Gastrocnemius medialis (tissue), 4 donors: ENCODE results near the gene KRTAP5-3. TPM values are rescaled to one million over a fixed set of nuclear protein-coding genes. Genes with fewer than 3 reads are reported as not detected.

Experiments used
- ATAC-seq, 2 donors: fragments of 150-250 bp; one replicate each; pipeline ENCODE4 v1.9.1; 2016
- DNase-seq, 2 donors: peaks; one replicate each; pipeline ENCODE4 v3.0.0-alpha.2; 2019
- H3K27ac ChIP-seq, 4 donors: fragments of 200-600 bp; sonication (generic); 1 replicate in 1 of 4; 2 replicates in 3 of 4; pipeline ENCODE4 v1.5.1; 2016 to 2018; ENCODE audit warnings: mild to moderate bottlenecking in 2 of 4, moderate library complexity in 1 of 4
- H3K27me3 ChIP-seq, 3 donors: fragments of 200-600 bp; sonication (generic) in 2 of 3; 1 replicate in 1 of 3; 2 replicates in 2 of 3; pipeline versions ENCODE4 v1.5.1 to v1.6.0; 2016 to 2019; ENCODE audit warnings: mild to moderate bottlenecking in 1 of 3, moderate library complexity in 1 of 3
- H3K36me3 ChIP-seq, 2 donors: fragments of 200-600 bp; sonication (generic) in 1 of 2; one replicate each; pipeline ENCODE4 v1.5.1; 2017 to 2018
- H3K4me1 ChIP-seq, 2 donors: fragments of 200-600 bp; sonication (generic) in 1 of 2; one replicate each; pipeline ENCODE4 v1.5.1; 2016 to 2017; ENCODE audit warnings: mild to moderate bottlenecking in 2 of 2
- H3K4me3 ChIP-seq, 4 donors: fragments of 200-600 bp; sonication (generic) in 3 of 4; 1 replicate in 1 of 4; 2 replicates in 3 of 4; pipeline ENCODE4 v1.5.1; 2016 to 2019; ENCODE audit warnings: mild to moderate bottlenecking in 2 of 4
- H3K9me3 ChIP-seq, 3 donors: fragments of 200-600 bp; sonication (generic) in 2 of 3; 1 replicate in 1 of 3; 2 replicates in 2 of 3; pipeline ENCODE4 v1.5.1; 2016 to 2019
- POLR2A ChIP-seq, 2 donors: fragments of 450-650 bp; IDR thresholded peaks; one replicate each; pipeline ENCODE4 v1.6.1; 2017; ENCODE audit warnings: antibody characterized with exemption in 2 of 2, mild to moderate bottlenecking in 2 of 2, moderate library complexity in 2 of 2
- in situ Hi-C, 4 donors: fragments of 200-750 bp; cut with MboI; loops; one replicate each; pipeline versions ENCODE4 v1.15.0 to v1.8.0; 2017; ENCODE audit warnings: low sequenced_read_pairs in 4 of 4
- intact Hi-C: fragments of 100-400 bp; cut with DNase I; formaldehyde crosslinking; loops from one replicate; pipeline ENCODE4 v1.15.1; 2023; ENCODE audit warnings: low total_unique reads
- total RNA-seq, 4 donors: library from RNA; depleted of rRNA; stranded (reverse); fragments of >200 nt; gene quantifications; one replicate each; pipeline versions ENCODE4 v1.1.0 to v1.2.3, GENCODE V29; 2016
- TF ChIP-seq, protein P1 (sequence below), 5 experiments: fragments of 450-650 bp in 3 of 5; fragments of 200-600 bp in 2 of 5; sonication (generic) in 2 of 5; IDR thresholded peaks in 4 of 5; conservative IDR thresholded peaks in 1 of 5; 1 replicate in 4 of 5; 2 replicates in 1 of 5; pipeline ENCODE4 v1.5.1; 2016 to 2019; ENCODE audit warnings: antibody characterized with exemption in 5 of 5, mild to moderate bottlenecking in 3 of 5, moderate library complexity in 3 of 5

KRTAP5-3 gene
- total RNA-seq, 4 donors from 2014 or later, result not detected

DNA sequence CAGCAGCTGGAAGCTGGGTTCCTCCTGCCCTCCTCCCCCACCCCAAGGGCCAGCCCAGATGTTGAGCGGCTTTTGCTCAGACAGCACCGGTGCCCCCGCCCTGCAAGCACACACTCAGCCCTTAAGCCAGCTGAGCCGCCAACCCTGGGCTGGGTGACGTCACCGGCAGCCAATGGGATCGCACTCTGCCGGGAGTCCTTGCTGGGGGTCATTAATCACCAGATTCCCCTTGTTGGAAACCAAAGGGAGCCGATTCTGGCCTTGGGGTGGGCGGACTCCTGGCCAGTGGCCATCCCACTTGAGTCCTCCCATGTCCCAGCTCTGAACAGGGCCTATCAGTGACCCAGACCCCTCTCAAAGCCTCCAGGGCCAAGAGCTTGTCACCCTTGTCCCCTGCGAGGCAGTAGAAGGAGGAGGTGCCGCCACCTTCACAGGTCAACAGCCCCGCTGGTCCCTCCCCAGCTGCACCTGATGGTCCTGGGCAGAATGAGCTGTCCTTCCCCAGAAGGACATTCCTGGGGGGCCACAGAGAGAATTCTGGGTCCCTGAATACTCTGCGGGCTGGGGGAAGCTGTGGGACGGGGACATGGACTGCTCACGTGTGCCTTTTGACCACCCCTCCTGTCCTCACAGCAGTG lies 43.6 kb downstream of the KRTAP5-3 start:
- peaks cover 8 to 75% of the 10 kb centered on the region in 2 donors for H3K4me1 ChIP-seq
- no peak for DNase-seq
- intact Hi-C loops, result loop anchor here (5.0 kb wide), 1 partner anchor 183 kb away; no protein-coding TSS in a partner anchor
- peak overlapping the region in 3 of 4 donors; percentile 42 to 72 (median 51) for H3K27ac ChIP-seq
- in situ Hi-C loops, result no loop called here
- H3K36me3 ChIP-seq, result no peaks in the 10 kb centered on the region
- TF ChIP-seq, protein P1, sequence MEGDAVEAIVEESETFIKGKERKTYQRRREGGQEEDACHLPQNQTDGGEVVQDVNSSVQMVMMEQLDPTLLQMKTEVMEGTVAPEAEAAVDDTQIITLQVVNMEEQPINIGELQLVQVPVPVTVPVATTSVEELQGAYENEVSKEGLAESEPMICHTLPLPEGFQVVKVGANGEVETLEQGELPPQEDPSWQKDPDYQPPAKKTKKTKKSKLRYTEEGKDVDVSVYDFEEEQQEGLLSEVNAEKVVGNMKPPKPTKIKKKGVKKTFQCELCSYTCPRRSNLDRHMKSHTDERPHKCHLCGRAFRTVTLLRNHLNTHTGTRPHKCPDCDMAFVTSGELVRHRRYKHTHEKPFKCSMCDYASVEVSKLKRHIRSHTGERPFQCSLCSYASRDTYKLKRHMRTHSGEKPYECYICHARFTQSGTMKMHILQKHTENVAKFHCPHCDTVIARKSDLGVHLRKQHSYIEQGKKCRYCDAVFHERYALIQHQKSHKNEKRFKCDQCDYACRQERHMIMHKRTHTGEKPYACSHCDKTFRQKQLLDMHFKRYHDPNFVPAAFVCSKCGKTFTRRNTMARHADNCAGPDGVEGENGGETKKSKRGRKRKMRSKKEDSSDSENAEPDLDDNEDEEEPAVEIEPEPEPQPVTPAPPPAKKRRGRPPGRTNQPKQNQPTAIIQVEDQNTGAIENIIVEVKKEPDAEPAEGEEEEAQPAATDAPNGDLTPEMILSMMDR (IDR thresholded peaks at IDR 0.05 in 4 of 5, conservative IDR thresholded peaks at IDR 0.05 in 1 of 5), result no peak
- no peak for TF ChIP-seq POLR2A (IDR thresholded peaks at IDR 0.05)
- H3K4me3 ChIP-seq, result no peak overlapping the region
- ATAC-seq, result no peak
- H3K9me3 ChIP-seq, result no peaks in the 10 kb centered on the region
- H3K27me3 ChIP-seq, result no peaks in the 10 kb centered on the region

DNA sequence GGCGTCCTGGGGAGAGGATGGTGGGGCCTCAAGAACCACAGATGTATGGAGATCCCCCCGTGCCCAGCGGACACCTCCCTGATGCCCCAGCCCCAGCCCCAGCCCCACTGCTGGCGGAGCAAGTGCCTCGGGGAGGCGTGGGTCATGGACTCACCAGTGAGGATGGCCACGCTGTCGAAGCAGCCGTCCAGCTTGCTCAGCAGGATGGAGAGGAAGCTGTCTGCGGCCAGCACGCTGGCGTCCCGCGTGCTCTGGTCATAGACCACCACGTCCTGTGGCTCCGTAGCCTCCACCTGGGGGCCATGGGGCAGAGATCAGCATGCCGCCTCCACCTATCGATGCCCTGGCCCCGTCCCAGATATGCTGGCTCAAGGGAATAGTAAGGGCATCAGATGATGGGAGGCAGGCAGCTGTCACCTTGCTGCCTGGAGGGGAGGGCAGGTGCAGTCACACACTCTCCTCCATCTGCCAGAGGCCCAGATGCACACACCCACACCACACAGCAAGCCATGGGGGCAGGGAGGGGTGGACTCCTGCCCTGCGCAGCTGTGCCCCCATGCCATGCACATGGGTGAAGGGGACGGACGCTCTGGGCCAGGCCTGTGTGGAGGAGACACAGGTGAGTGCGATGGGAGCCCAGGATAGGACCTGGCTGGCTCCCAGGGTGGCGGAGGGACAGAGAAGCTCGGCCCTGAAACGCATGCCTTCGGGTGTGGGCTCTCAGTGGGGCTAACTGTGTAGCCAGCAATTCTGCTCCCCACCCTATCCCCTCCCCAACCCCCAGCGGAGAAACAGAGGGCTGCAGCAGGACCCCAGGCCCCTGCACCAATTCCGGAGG lies 44.3 kb downstream of the KRTAP5-3 start:
- Histone ChIP-seq H3K4me1 (peaks cover 14 to 74% of the 10 kb centered on the region in 2 donors), H3K36me3 (no peaks in the 10 kb centered on the region), H3K9me3 (no peaks in the 10 kb centered on the region), H3K4me3 (no peak overlapping the region), H3K27ac (peak overlapping the region in 2 of 4 donors; percentile 42 to 72), H3K27me3 (no peaks in the 10 kb centered on the region)
- no peak for TF ChIP-seq POLR2A (IDR thresholded peaks at IDR 0.05)
- TF ChIP-seq, protein P1 (IDR thresholded peaks at IDR 0.05 in 4 of 5, conservative IDR thresholded peaks at IDR 0.05 in 1 of 5), result no peak
- intact Hi-C loops, result no loop called here
- in situ Hi-C loops, result no loop called here
- ATAC-seq, result no peak
- no peak for DNase-seq

DNA sequence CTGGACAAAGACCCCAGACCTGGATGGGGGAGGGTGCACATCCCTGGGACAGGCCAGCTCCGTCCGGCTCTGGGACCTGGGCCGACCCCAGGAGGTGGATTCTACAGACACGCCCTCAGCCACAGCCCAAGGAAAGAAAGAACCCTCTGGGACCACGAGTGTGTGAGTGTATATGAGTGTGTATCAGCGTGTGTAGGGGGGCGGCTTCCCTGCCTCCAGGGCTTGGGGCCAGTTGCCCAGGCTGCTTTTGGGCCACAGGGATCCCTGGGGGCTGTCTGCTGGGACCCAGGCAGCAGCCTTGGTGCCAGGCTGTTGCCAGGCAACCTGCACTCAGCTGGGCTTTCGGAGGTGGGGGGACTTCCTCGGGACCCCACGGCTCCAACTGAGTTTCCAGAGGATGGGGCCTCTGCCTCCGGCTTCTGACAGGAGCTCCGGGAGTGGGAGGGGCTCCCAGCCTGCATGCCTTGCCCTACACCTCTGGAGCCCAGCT lies 45.1 kb downstream of the KRTAP5-3 start:
- Histone ChIP-seq H3K4me1 (peaks cover 21 to 74% of the 10 kb centered on the region in 2 donors), H3K9me3 (no peaks in the 10 kb centered on the region), H3K27ac (no peak overlapping the region), H3K27me3 (no peaks in the 10 kb centered on the region), H3K36me3 (no peaks in the 10 kb centered on the region), H3K4me3 (no peak overlapping the region)
- no peak for TF ChIP-seq POLR2A (IDR thresholded peaks at IDR 0.05)
- TF ChIP-seq, protein P1 (IDR thresholded peaks at IDR 0.05 in 4 of 5, conservative IDR thresholded peaks at IDR 0.05 in 1 of 5), result no peak
- intact Hi-C loops, result no loop called here
- in situ Hi-C loops, result no loop called here
- DNase-seq, result no peak
- ATAC-seq, result no peak

DNA sequence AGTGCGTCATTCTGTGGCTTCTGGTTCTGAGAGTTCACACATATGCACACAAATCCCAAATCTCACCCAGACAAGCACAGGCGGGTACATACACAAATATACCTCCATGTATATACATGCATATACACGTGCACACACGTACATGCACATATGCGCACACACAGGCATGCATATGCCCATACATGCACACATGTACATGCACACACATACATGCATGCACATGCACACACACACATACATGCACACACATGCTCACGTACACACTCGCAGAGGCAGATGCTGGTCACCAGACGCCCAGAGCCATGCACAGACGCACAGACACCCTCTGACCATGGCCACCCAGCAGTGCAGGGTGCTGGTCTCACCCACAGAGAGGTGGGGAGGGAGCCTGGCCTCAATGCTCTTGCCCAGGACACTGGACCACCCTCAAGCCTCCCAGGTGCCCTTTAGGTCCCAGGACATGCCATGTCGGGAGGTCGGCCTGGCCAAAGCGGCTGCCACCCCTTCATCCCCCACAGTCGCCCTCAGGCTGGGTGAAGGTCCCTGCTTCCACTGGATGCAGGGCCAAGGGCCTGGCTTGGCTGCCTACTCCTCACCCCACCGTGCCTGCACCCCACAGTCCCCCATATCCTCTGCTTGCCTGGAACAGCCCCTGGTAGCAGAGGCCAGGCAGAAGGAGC lies 45.7 kb downstream of the KRTAP5-3 start:
- TF ChIP-seq, protein P1 (IDR thresholded peaks at IDR 0.05 in 4 of 5, conservative IDR thresholded peaks at IDR 0.05 in 1 of 5), result no peak
- TF ChIP-seq POLR2A (IDR thresholded peaks at IDR 0.05), result no peak
- Histone ChIP-seq H3K9me3 (no peaks in the 10 kb centered on the region), H3K27me3 (no peaks in the 10 kb centered on the region), H3K4me3 (no peak overlapping the region), H3K36me3 (no peaks in the 10 kb centered on the region), H3K27ac (no peak overlapping the region), H3K4me1 (peaks cover 21 to 71% of the 10 kb centered on the region in 2 donors)
- intact Hi-C loops (no loop called here), in situ Hi-C loops (no loop called here)
- DNase-seq, result no peak
- no peak for ATAC-seq
